Keratinocyte (primary cell): Measurements from ENCODE around the gene CYP39A1. TPM values are rescaled to one million over a fixed set of nuclear protein-coding genes. Genes with fewer than 3 reads are reported as not detected.
A peak's percentile ranks its signal among the peaks of the same experiment; 100 is the strongest.

Experiments used
- DNase-seq: peaks from one replicate; pipeline ENCODE4 v3.0.0-alpha.2; 2011; ENCODE audit warnings: low read depth, missing footprints, low spot score
- FAIRE-seq: peaks from 2 replicates; lab custom pipeline; 2011; peaks lifted over from hg19 to GRCh38; lab: Jason Lieb, UNC
- H2AFZ ChIP-seq: 2 replicates; pipeline ENCODE4 v1.6.0; 2012; ENCODE audit warnings: low read length, control low read depth, inconsistent platforms; ENCODE audit not compliant: control insufficient read depth
- H3K27ac ChIP-seq: 2 replicates; pipeline ENCODE4 v1.5.1; 2011; ENCODE audit warnings: low read length; ENCODE audit not compliant: control insufficient read depth, insufficient read depth
- H3K27me3 ChIP-seq: 3 replicates; pipeline ENCODE4 v1.6.0; 2011; ENCODE audit warnings: low read length; ENCODE audit not compliant: control insufficient read depth, insufficient read depth; ENCODE audit errors: extremely low read depth
- H3K36me3 ChIP-seq, 2 experiments: 2 replicates in 1 of 2; 3 replicates in 1 of 2; pipeline ENCODE4 v1.5.1; 2011; ENCODE audit warnings: low read length in 2 of 2, mild to moderate bottlenecking in 1 of 2; ENCODE audit not compliant: control insufficient read depth in 2 of 2, insufficient read depth in 2 of 2; ENCODE audit errors: extremely low read depth in 1 of 2
- H3K4me1 ChIP-seq: 3 replicates; pipeline ENCODE4 v1.5.1; 2011; ENCODE audit warnings: low read length; ENCODE audit not compliant: control insufficient read depth, insufficient read depth; ENCODE audit errors: extremely low read depth
- H3K4me2 ChIP-seq: 3 replicates; pipeline ENCODE4 v1.6.0; 2011; ENCODE audit warnings: low read depth, low read length; ENCODE audit not compliant: control insufficient read depth, insufficient read depth; ENCODE audit errors: extremely low read depth
- H3K4me3 ChIP-seq, 3 experiments: fragments of 200-600 bp in 1 of 3; sonication (generic) in 1 of 3; 2 replicates in 2 of 3; 3 replicates in 1 of 3; pipeline ENCODE4 v1.5.1; 2011 to 2016; ENCODE audit warnings: low read length in 3 of 3, mild to moderate bottlenecking in 3 of 3, control low read depth in 2 of 3, inconsistent platforms in 1 of 3, low read depth in 1 of 3, mixed read lengths in 1 of 3, mixed run types in 1 of 3, moderate library complexity in 1 of 3; ENCODE audit not compliant: control insufficient read depth in 2 of 3, insufficient read depth in 2 of 3; ENCODE audit errors: extremely low read depth in 1 of 3
- H3K79me2 ChIP-seq: 2 replicates; pipeline ENCODE4 v1.6.0; 2012; ENCODE audit warnings: low read length; ENCODE audit not compliant: control insufficient read depth, insufficient read depth
- H3K9ac ChIP-seq: 3 replicates; pipeline ENCODE4 v1.6.0; 2011; ENCODE audit warnings: low read length; ENCODE audit not compliant: control insufficient read depth, insufficient read depth; ENCODE audit errors: extremely low read depth
- H3K9me1 ChIP-seq: 3 replicates; pipeline ENCODE4 v1.6.0; 2011; ENCODE audit warnings: low read length; ENCODE audit not compliant: control insufficient read depth, insufficient read depth; ENCODE audit errors: extremely low read depth
- H3K9me3 ChIP-seq: 2 replicates; pipeline ENCODE4 v1.5.1; 2012; ENCODE audit warnings: low read depth, low read length; ENCODE audit not compliant: control insufficient read depth
- H4K20me1 ChIP-seq: 3 replicates; pipeline ENCODE4 v1.6.0; 2011; ENCODE audit warnings: low read length; ENCODE audit not compliant: control insufficient read depth, insufficient read depth; ENCODE audit errors: extremely low read depth
- CTCF ChIP-seq, 3 experiments: IDR thresholded peaks in 1 of 3; conservative IDR thresholded peaks in 1 of 3; optimal IDR thresholded peaks in 1 of 3; 2 replicates in 2 of 3; 3 replicates in 1 of 3; pipeline versions ENCODE3 to v1.5.1; 2011; ENCODE audit warnings: low read length in 3 of 3, mild to moderate bottlenecking in 3 of 3, moderate library complexity in 2 of 3, control low read depth in 1 of 3, inconsistent platforms in 1 of 3; ENCODE audit not compliant: insufficient read depth in 2 of 3; ENCODE audit errors: extremely low read depth in 1 of 3
- EZH2 ChIP-seq: IDR thresholded peaks from one replicate; pipeline ENCODE4 v1.6.1; 2012; ENCODE audit warnings: inconsistent platforms, mild to moderate bottlenecking, low read length, moderate library complexity
- dilution Hi-C: fragments of 300-500 bp; cut with MboI; formaldehyde crosslinking; loops from one replicate; pipeline ENCODE4 v1.7.0; 2020; ENCODE audit warnings: low sequenced_read_pairs; ENCODE audit not compliant: extremely low pct_ligation_motif_present
- polyA plus RNA-seq, 5 experiments: library from polyadenylated mRNA; depleted of rRNA in 3 of 5; stranded (reverse) in 3 of 5; stranded (forward) in 1 of 5; unstranded in 1 of 5; fragments of >200 nt; gene quantifications; 1 replicate in 1 of 5; 2 replicates in 3 of 5; 3 replicates in 1 of 5; pipeline versions ENCODE4 v1.2.1 to v1.2.3, GENCODE V29; 2011 to 2012; ENCODE audit warnings: missing spikeins in 2 of 5, low read depth in 1 of 5, low replicate concordance in 1 of 5

CYP39A1 gene
- polyA plus RNA-seq, 1 donor (not counting 4 experiments of a cell fraction or from before 2014, with no cell fraction given): 1.6 TPM

DNA sequence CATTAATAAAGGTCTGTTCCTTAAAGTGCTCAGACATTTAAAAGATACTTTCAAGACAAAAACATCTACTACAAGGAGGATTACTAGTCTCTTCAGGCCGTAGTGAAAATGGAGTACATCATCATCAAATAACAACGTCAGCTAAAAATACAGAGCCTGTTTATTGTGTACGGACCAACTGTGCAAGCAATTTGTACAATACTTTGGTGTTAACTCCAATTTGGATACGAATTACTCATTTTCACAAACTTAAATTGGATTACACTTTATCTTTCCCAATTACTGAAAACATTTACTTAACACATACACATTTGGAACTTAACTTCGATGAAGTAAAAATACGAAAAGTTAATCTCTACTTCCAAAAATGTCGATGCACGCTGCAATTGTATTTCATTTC is 802 bp downstream of the CYP39A1 start:
- no peaks in the 10 kb centered on the region for H3K79me2 ChIP-seq
- TF ChIP-seq EZH2: no peak
- no peak for TF ChIP-seq CTCF (optimal IDR thresholded peaks at IDR 0.05 in 1 of 3, IDR thresholded peaks at IDR 0.05 in 1 of 3, conservative IDR thresholded peaks at IDR 0.05 in 1 of 3; ENCODE audit: extremely low read depth in 1 of 3, insufficient read depth in 2 of 3, low read length in 3 of 3)
- H3K4me2 ChIP-seq: peak overlapping the region; percentile 98
- H3K4me1 ChIP-seq: peaks cover 11% of the 10 kb centered on the region
- H3K9me1 ChIP-seq: no peaks in the 10 kb centered on the region
- H3K4me3 ChIP-seq: peak overlapping the region; percentile 75 to 98 (median 93)
- H3K36me3 ChIP-seq: no peaks in the 10 kb centered on the region
- no peaks in the 10 kb centered on the region for H3K9me3 ChIP-seq
- DNase-seq (no peak), FAIRE-seq (peak; percentile 60)
- H2AFZ ChIP-seq: peak overlapping the region; percentile 99
- H3K27ac ChIP-seq: peak overlapping the region; percentile 91
- peak overlapping the region; percentile 90 for H3K9ac ChIP-seq
- H3K27me3 ChIP-seq: no peaks in the 10 kb centered on the region
- no peaks in the 10 kb centered on the region for H4K20me1 ChIP-seq
- dilution Hi-C loops: no loop called here

- H3K27me3 ChIP-seq: no peaks in the 10 kb centered on the region
- no peaks in the 10 kb centered on the region for H3K9me1 ChIP-seq
- no peaks in the 10 kb centered on the region for H4K20me1 ChIP-seq
- peak overlapping the region; percentile 10 for H3K27ac ChIP-seq
- no peak for FAIRE-seq
- no peak overlapping the region for H3K4me3 ChIP-seq
- H3K4me2 ChIP-seq: peak overlapping the region; percentile 98
- no peak for TF ChIP-seq CTCF (optimal IDR thresholded peaks at IDR 0.05 in 1 of 3, IDR thresholded peaks at IDR 0.05 in 1 of 3, conservative IDR thresholded peaks at IDR 0.05 in 1 of 3; ENCODE audit: extremely low read depth in 1 of 3, insufficient read depth in 2 of 3, low read length in 3 of 3)
- no peak for TF ChIP-seq EZH2
- no peaks in the 10 kb centered on the region for H3K9me3 ChIP-seq
- H3K36me3 ChIP-seq: no peaks in the 10 kb centered on the region
- H3K4me1 ChIP-seq: peaks cover 11% of the 10 kb centered on the region
- dilution Hi-C loops: no loop called here
- H3K9ac ChIP-seq: no peak overlapping the region
- H3K79me2 ChIP-seq: no peaks in the 10 kb centered on the region
- no peak overlapping the region for H2AFZ ChIP-seq
- DNase-seq: no peak
Observed at GRCh38 chr6:46651006-46651405, 1.6 kb downstream of the CYP39A1 start.
